VCaP (cell line): ENCODE measurements around the gene PHF21B.

Experiments used
- H3K27ac ChIP-seq: fragments of 450-650 bp; 2 replicates; pipeline ENCODE4 v1.5.1; 2017
- CTCF ChIP-seq: fragments of 450-650 bp; conservative IDR thresholded peaks from 2 replicates; pipeline ENCODE4 v1.5.1; 2017; ENCODE audit warnings: mild to moderate bottlenecking, moderate library complexity

PHF21B gene

DNA sequence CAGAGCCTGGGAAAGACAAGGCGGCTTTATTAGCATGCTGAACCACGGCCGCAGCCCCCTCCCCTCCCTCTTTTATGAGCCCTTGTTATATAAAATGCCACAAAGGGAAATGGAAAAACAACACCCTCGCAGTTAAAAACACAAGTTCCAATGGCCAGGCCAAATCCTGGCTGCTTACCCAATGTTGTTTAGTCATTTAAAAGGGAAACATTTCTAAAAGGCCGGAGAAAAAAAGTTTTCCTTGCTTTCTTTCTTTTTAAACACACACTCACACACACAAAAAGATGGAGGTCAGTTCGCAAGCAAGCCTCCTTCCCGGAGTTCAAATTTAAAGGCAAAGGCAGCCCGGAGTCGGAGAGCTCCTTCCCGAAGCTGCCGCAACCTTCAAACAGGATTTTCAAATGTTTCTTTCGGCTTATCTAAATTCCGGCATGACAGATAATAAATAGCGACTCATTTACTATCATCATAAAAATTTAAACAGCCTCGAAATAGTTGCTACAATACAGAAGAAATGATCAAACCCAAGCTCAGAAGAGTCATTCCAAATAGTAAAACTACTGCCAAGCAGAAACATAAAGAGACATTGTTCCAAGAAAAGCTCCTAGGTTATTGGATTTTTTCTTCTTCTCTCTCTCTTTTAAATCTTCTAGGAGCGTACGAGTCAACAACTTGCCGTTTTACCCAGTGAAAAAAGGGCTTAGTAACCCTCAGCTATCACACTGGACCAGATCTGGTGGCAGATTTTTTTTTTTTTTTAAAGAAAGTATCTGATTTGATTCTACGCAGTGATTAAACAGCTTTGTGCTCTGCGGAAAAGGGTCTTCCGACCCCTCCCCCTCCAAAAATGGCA is 3.5 kb downstream of the PHF21B start:
- peak overlapping the region; percentile 97 for H3K27ac ChIP-seq
- no peak for TF ChIP-seq CTCF

DNA sequence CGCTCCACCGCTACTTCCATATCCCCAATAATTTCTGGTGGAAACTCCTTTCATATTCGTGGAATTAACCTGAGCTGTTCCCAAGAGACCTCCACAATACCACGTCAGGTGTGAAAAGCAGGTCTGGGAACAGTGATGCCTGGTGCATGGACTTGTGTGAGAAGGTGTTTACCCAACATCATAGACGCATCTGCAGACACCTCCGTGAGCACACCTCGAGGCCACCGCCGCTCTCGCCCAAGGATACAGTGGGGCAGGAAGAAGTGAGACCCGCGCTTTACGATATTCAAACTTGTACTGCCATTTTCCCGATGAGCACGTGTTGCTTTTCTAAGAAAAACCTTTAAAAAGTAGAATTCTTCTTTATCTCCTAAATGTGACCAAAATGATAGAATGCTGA is 8.2 kb downstream of the PHF21B start:
- H3K27ac ChIP-seq = peak overlapping the region; percentile 97; the same call in 1 of the 2 replicates
- no peak for TF ChIP-seq CTCF

DNA sequence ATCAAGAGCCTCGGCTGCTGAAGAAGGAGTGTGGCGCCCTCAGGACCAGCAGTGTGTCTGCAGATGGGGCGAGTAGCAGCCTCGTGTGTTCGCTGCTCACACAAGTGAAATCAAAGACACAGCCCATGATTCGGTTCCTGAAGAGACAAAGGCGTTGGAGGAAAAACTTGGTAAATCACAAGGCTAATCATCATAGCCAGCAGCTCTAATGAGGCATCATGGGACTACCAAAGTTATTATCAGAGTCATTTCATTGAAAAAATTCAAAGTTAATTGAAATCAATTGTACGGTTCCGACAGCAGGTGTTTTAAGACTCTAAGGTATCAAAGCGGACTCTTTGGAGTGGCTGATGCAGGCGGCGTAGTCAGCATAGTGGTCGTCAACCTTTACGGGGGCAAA is 9.5 kb downstream of the PHF21B start:
- H3K27ac ChIP-seq = peak overlapping the region; percentile 95; the same call in 1 of the 2 replicates
- TF ChIP-seq CTCF = no peak

- TF ChIP-seq CTCF = no peak
- peak overlapping the region; percentile 95; the same call in 1 of the 2 replicates for H3K27ac ChIP-seq
These were observed 10.1 kb downstream of the PHF21B start for GRCh38 chr22:44999687-45000086.

DNA sequence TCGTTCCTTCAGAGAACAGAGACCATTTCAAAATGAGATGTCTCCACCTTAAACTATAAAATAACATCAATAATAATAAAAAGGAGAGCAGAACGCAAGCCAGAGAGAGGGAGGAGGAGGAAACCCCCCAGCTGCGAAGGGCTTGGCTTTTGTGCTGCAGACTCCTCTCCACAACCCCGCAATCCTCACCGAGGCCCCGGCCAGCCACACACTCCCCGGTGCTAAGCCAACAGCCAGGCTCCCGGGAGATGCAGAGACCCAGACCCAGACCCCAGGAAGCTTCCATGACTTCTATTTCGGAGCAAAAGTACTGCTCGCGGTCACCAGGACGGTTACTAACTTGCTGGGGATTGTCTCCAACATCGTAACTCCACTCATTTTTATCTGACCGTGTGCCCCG is 10.6 kb downstream of the PHF21B start:
- peak overlapping the region; percentile 95 for H3K27ac ChIP-seq
- TF ChIP-seq CTCF = no peak

DNA sequence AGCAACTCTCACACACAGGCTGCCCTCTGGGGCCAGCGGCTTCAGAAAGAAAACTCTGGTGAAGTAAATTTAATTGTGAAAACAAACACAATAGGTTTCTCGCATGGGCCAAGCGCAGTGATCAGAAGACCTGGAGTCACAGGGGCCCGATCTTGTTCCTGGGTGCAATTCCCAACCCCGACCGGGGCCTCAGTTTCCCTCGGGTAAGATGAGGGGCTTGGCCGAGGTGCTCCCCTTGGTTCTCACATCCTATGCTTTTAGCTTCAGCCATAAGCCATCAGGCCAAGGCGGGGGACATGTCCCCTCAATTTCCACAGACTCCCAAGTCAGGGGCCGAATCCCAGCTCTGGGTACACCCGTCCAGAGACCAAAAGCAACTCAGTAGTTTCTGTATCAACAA is 11.5 kb downstream of the PHF21B start:
- peak overlapping the region; percentile 95 for H3K27ac ChIP-seq
- no peak for TF ChIP-seq CTCF

DNA sequence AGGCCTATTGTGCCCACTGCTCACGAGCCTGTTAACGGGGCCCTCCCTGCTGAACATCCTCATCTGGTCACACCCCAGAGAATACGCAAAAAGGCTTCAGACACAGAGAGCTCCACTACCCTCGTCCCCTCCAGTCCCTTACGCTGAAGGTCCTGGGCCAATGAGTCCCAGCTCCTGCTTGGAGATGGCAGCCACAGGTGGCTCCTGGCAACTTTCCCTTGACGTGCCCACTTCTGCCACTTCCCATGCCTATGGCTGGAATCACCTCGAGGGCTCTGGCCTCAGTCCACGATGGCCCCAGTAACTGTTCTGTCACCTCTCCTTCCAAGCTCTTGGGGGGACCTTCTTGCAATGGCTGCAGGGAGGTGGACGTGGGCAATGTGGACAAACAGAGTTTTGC is 12.7 kb downstream of the PHF21B start:
- H3K27ac ChIP-seq = peak overlapping the region; percentile 95
- no peak for TF ChIP-seq CTCF
